ENCODE results near the gene SLC5A7. TPM values are rescaled to one million over a fixed set of nuclear protein-coding genes. Genes with fewer than 3 reads are reported as not detected.

The SLC5A7 gene
- total RNA-seq, 1 donor from 2014 or later: 2.7 TPM

DNA sequence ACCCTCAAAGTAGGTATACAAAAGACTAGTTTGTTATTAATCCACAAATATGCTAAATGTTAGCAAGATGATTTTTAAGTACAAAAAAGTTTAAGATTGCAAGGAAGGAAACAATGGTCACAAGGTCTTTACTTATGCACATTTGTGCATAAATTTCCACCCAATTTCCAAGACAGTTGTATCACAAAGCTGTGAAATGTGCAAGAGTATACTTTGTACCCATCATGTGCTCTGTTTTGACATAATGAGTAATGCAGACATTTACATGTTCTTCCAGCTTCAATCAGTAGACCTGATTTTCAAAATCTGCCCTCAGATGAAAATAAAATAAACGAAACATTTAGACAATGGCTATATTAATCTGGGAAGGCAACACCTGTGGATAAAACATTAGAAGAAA, 27.0 kb downstream of the SLC5A7 start:
- Mint-ChIP-seq H3K36me3 (ENCODE audit: low read depth) (peaks cover 4% of the 10 kb centered on the region), H3K9me3 (peaks cover 6% of the 10 kb centered on the region)

GRCh38 chr2:108022628-108023027, 36.3 kb downstream of the SLC5A7 start:
- Mint-ChIP-seq H3K4me1 (no peaks in the 10 kb centered on the region), H3K4me3 (no peak overlapping the region), H3K9me3 (no peaks in the 10 kb centered on the region), H3K36me3 (ENCODE audit: low read depth) (no peaks in the 10 kb centered on the region), H3K27ac (ENCODE audit: unreplicated experiment) (no peak overlapping the region), H3K27me3 (ENCODE audit: low read depth) (no peaks in the 10 kb centered on the region)
- TF ChIP-seq, protein P1, sequence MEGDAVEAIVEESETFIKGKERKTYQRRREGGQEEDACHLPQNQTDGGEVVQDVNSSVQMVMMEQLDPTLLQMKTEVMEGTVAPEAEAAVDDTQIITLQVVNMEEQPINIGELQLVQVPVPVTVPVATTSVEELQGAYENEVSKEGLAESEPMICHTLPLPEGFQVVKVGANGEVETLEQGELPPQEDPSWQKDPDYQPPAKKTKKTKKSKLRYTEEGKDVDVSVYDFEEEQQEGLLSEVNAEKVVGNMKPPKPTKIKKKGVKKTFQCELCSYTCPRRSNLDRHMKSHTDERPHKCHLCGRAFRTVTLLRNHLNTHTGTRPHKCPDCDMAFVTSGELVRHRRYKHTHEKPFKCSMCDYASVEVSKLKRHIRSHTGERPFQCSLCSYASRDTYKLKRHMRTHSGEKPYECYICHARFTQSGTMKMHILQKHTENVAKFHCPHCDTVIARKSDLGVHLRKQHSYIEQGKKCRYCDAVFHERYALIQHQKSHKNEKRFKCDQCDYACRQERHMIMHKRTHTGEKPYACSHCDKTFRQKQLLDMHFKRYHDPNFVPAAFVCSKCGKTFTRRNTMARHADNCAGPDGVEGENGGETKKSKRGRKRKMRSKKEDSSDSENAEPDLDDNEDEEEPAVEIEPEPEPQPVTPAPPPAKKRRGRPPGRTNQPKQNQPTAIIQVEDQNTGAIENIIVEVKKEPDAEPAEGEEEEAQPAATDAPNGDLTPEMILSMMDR (conservative IDR thresholded peaks at IDR 0.05): no peak
- no peak for DNase-seq (ENCODE audit: low read depth, low spot score)

More for the DNA sequence above, 27.0 kb downstream of the SLC5A7 start:
- Mint-ChIP-seq H3K27me3 (ENCODE audit: low read depth) (no peaks in the 10 kb centered on the region), H3K4me1 (no peaks in the 10 kb centered on the region), H3K4me3 (no peak overlapping the region), H3K27ac (ENCODE audit: unreplicated experiment) (no peak overlapping the region)
- TF ChIP-seq, protein P1 (conservative IDR thresholded peaks at IDR 0.05): no peak
- no peak for DNase-seq (ENCODE audit: low read depth, low spot score)

DNA sequence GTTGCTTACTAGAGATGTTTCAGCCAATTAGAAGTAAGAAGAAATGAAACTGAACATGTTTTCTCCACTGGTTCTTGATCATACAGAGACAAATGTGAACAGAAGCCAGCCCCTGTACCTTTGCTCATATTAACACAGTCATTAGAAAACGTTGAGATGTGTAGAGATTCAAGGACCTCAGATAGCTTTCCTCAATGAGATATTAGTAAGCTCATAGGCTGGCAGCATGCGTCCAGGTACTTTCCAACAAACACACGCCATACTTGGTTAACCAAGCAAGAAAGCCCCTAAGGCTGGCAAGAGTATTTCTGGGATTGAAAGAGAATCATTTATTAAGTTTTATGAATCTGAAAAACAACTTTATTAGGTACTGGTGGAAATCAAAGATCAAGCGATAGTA, 37.5 kb downstream of the SLC5A7 start:
- Mint-ChIP-seq H3K4me3 (no peak overlapping the region), H3K36me3 (ENCODE audit: low read depth) (no peaks in the 10 kb centered on the region), H3K27ac (ENCODE audit: unreplicated experiment) (no peak overlapping the region), H3K27me3 (ENCODE audit: low read depth) (no peaks in the 10 kb centered on the region), H3K9me3 (no peaks in the 10 kb centered on the region), H3K4me1 (no peaks in the 10 kb centered on the region)
- TF ChIP-seq, protein P1 (conservative IDR thresholded peaks at IDR 0.05): no peak
- no peak for DNase-seq (ENCODE audit: low read depth, low spot score)

DNA sequence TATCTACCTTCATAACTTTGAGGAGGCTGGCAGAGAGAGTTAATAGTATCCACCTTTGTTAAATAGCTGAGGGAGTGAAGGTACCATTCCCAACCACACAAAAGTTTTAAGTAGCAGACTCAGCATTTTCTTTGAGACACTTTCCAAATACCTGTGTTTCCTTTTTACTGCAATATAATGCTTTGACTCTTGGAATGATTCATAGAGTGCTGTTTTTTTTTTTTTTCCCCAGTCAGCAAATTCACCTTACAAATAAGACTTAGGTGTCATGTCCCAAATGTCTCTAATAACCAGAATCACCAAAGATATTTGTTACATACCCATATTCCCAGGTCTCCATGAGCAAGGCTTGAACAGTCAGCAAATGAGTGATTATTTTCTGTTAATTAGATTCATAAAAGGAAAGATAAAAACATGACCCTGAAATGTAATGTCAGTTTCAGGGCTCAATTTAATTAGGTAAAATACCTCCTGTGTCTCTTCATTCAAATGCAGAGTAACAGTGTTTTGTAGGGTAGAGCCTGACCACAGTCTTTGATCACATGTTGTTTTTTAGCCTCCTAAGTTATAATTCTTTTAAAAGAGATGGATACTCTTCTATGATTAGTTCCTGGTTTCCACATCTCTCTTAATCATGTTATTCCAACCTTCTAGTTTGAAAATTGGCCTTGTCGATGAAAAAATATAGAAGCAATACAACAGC, 39.9 kb downstream of the SLC5A7 start:
- TF ChIP-seq, protein P1 (conservative IDR thresholded peaks at IDR 0.05): no peak
- H3K27ac Mint-ChIP-seq (ENCODE audit: unreplicated experiment): no peak overlapping the region
- H3K4me3 Mint-ChIP-seq: no peak overlapping the region
- H3K36me3 Mint-ChIP-seq (ENCODE audit: low read depth): no peaks in the 10 kb centered on the region
- H3K9me3 Mint-ChIP-seq: peaks cover 4% of the 10 kb centered on the region
- H3K4me1 Mint-ChIP-seq: no peaks in the 10 kb centered on the region
- H3K27me3 Mint-ChIP-seq (ENCODE audit: low read depth): no peaks in the 10 kb centered on the region
- no peak for DNase-seq (ENCODE audit: low read depth, low spot score)

DNA sequence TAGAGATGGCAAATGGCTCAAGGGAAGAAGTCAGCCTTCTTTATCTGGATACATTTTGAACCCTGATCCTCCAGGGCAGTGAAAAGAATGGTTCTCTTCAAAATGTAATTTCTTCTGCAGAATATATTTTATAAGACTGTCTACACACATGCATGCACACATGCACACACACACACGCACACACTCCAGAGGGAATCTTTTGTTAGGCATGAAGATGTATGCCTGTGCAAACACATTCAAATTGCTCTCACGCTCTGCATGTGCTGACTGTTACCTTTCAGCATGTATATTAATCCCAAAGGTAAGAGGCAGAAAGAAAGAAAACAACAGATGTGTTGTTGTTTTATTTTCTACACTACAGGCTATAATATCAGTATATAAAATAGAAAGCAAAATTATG, 43.2 kb downstream of the SLC5A7 start:
- TF ChIP-seq, protein P1 (conservative IDR thresholded peaks at IDR 0.05): no peak
- Mint-ChIP-seq H3K9me3 (peaks cover 4% of the 10 kb centered on the region), H3K27ac (ENCODE audit: unreplicated experiment) (no peak overlapping the region), H3K4me3 (no peak overlapping the region), H3K36me3 (ENCODE audit: low read depth) (no peaks in the 10 kb centered on the region), H3K27me3 (ENCODE audit: low read depth) (no peaks in the 10 kb centered on the region), H3K4me1 (no peaks in the 10 kb centered on the region)
- no peak for DNase-seq (ENCODE audit: low read depth, low spot score)
